Sigmoid colon (tissue), 4 donors: Measurements from ENCODE around the gene TTLL8.

ENCODE experiments used
- POLR2A ChIP-seq, 2 donors: fragments of 450-650 bp; IDR thresholded peaks; one replicate each; pipeline ENCODE4 v1.6.1; 2016; ENCODE audit warnings: antibody characterized with exemption in 2 of 2, mild to moderate bottlenecking in 2 of 2, moderate library complexity in 2 of 2
- POLR2AphosphoS5 ChIP-seq, 4 donors: sonication (generic); formaldehyde crosslinking; IDR thresholded peaks; one replicate each; pipeline ENCODE4 v1.6.1; 2017; ENCODE audit warnings: antibody characterized with exemption in 4 of 4
- TF ChIP-seq, protein P1 (sequence below), 4 experiments: fragments of 450-650 bp in 3 of 4; fragments of 200-600 bp in 1 of 4; IDR thresholded peaks; one replicate each; pipeline ENCODE4 v1.5.1; 2016 to 2019; ENCODE audit warnings: antibody characterized with exemption in 4 of 4, mild to moderate bottlenecking in 3 of 4, moderate library complexity in 2 of 4

DNA sequence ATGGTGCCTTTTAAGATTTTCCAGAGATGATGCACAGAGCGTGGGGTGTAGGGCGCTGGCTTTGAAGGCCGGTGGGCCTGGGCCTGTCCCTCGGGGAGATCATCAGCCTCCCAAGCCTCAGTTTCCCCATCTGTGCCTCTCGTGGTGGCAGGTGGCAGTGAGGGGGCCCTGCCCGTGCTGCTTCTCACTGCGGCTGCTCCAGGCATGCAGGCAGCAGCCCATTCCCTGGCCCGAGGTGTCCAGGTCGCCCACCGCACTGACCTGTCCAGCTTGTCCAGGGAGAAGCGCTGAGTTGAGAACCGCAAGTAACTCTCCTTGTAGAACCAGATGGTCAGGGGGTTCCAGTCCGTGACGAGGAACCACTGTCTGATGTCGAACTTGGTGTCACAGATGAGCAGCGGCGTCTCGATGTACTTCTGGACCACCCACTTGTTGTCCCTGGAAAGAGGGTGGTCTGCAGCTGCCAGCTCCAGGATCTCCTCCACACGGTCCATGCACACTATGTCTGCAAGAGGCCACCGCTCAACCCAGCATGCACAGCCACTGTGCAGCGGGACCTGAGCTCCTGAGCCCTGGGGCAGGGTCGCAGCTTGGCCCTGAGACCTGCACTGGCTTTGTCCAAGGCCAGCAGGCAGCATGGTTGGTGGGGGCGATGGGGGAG, 25.0 kb downstream of the TTLL8 start:
- TF ChIP-seq, protein P1, sequence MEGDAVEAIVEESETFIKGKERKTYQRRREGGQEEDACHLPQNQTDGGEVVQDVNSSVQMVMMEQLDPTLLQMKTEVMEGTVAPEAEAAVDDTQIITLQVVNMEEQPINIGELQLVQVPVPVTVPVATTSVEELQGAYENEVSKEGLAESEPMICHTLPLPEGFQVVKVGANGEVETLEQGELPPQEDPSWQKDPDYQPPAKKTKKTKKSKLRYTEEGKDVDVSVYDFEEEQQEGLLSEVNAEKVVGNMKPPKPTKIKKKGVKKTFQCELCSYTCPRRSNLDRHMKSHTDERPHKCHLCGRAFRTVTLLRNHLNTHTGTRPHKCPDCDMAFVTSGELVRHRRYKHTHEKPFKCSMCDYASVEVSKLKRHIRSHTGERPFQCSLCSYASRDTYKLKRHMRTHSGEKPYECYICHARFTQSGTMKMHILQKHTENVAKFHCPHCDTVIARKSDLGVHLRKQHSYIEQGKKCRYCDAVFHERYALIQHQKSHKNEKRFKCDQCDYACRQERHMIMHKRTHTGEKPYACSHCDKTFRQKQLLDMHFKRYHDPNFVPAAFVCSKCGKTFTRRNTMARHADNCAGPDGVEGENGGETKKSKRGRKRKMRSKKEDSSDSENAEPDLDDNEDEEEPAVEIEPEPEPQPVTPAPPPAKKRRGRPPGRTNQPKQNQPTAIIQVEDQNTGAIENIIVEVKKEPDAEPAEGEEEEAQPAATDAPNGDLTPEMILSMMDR (IDR thresholded peaks at IDR 0.05): no peak
- TF ChIP-seq POLR2A (IDR thresholded peaks at IDR 0.05) (no peak), POLR2AphosphoS5 (IDR thresholded peaks at IDR 0.05) (no peak)
